KMS-11 (cell line): ENCODE results near the gene TTC28.

ENCODE experiments used
- H2AFZ ChIP-seq: fragments of 200-600 bp; sonication (generic); 2 replicates; pipeline ENCODE4 v1.6.1; 2016; ENCODE audit warnings: antibody characterized with exemption, mixed run types, low read depth
- H3K27ac ChIP-seq: fragments of 200-600 bp; sonication (generic); 2 replicates; pipeline ENCODE4 v1.6.1; 2016; ENCODE audit warnings: mild to moderate bottlenecking, mixed run types
- H3K27me3 ChIP-seq: fragments of 200-600 bp; sonication (generic); 2 replicates; pipeline ENCODE4 v1.6.1; 2017; ENCODE audit warnings: mild to moderate bottlenecking, low read depth, mixed run types, moderate library complexity; ENCODE audit not compliant: insufficient read depth
- H3K36me3 ChIP-seq: fragments of 200-600 bp; sonication (generic); 2 replicates; pipeline ENCODE4 v1.6.1; 2017; ENCODE audit warnings: mild to moderate bottlenecking, mixed run types; ENCODE audit not compliant: insufficient read depth
- H3K4me1 ChIP-seq: fragments of 200-600 bp; sonication (generic); 2 replicates; pipeline ENCODE4 v1.6.1; 2016; ENCODE audit warnings: mild to moderate bottlenecking, low read depth, mixed run types; ENCODE audit not compliant: poor library complexity, severe bottlenecking
- H3K4me2 ChIP-seq: fragments of 200-600 bp; sonication (generic); 2 replicates; pipeline ENCODE4 v1.7.0; 2016; ENCODE audit warnings: mild to moderate bottlenecking, mixed run types
- H3K4me3 ChIP-seq: fragments of 200-600 bp; sonication (generic); IDR thresholded peaks from 2 replicates; pipeline ENCODE4 v1.6.1; 2017; ENCODE audit warnings: low read depth, low read length, mixed read lengths; ENCODE audit not compliant: insufficient read depth
- H3K79me2 ChIP-seq: fragments of 200-600 bp; sonication (generic); 2 replicates; pipeline ENCODE4 v1.6.1; 2016; ENCODE audit warnings: low read depth, mixed run types; ENCODE audit not compliant: insufficient read depth
- H3K9ac ChIP-seq: fragments of 200-600 bp; sonication (generic); 2 replicates; pipeline ENCODE4 v1.6.1; 2016; ENCODE audit warnings: mild to moderate bottlenecking, mixed run types
- H4K20me1 ChIP-seq: fragments of 200-600 bp; sonication (generic); 2 replicates; pipeline ENCODE4 v1.6.1; 2016; ENCODE audit warnings: mild to moderate bottlenecking, mixed run types; ENCODE audit not compliant: insufficient read depth
- TF ChIP-seq, protein P1 (sequence below): fragments of 200-600 bp; sonication (generic); conservative IDR thresholded peaks from 2 replicates; pipeline ENCODE4 v1.6.1; 2017; ENCODE audit warnings: low read depth, mild to moderate bottlenecking, antibody characterized with exemption, low read length, moderate library complexity, mixed read lengths

The TTC28 gene

GRCh38 chr22:28715611-28716010 is 36.0 kb upstream of the TTC28 start:
- Histone ChIP-seq H3K9ac (no peak overlapping the region), H3K27ac (no peak overlapping the region), H4K20me1 (no peaks in the 10 kb centered on the region), H3K27me3 (no peaks in the 10 kb centered on the region), H3K4me2 (no peak overlapping the region), H3K4me1 (peaks cover 7% of the 10 kb centered on the region), H3K36me3 (0 out of 2 replicates have a peak, but pooled peaks cover 3% of the 10 kb centered on the region), H3K79me2 (no peaks in the 10 kb centered on the region), H3K4me3 (no peak overlapping the region), H2AFZ (no peak overlapping the region)
- TF ChIP-seq, protein P1, sequence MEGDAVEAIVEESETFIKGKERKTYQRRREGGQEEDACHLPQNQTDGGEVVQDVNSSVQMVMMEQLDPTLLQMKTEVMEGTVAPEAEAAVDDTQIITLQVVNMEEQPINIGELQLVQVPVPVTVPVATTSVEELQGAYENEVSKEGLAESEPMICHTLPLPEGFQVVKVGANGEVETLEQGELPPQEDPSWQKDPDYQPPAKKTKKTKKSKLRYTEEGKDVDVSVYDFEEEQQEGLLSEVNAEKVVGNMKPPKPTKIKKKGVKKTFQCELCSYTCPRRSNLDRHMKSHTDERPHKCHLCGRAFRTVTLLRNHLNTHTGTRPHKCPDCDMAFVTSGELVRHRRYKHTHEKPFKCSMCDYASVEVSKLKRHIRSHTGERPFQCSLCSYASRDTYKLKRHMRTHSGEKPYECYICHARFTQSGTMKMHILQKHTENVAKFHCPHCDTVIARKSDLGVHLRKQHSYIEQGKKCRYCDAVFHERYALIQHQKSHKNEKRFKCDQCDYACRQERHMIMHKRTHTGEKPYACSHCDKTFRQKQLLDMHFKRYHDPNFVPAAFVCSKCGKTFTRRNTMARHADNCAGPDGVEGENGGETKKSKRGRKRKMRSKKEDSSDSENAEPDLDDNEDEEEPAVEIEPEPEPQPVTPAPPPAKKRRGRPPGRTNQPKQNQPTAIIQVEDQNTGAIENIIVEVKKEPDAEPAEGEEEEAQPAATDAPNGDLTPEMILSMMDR: no peak

- H3K27me3 ChIP-seq: no peaks in the 10 kb centered on the region
- H3K9ac ChIP-seq: no peak overlapping the region
- H3K4me1 ChIP-seq: peaks cover 7% of the 10 kb centered on the region
- H3K4me2 ChIP-seq: no peak overlapping the region
- TF ChIP-seq, protein P1: no peak
- H3K27ac ChIP-seq: no peak overlapping the region
- H3K79me2 ChIP-seq: no peaks in the 10 kb centered on the region
- 0 out of 2 replicates have a peak, but pooled peaks cover 3% of the 10 kb centered on the region for H3K36me3 ChIP-seq
- no peak overlapping the region for H2AFZ ChIP-seq
- H4K20me1 ChIP-seq: no peaks in the 10 kb centered on the region
- no peak overlapping the region for H3K4me3 ChIP-seq
Observed at GRCh38 chr22:28714043-28714628, 34.5 kb upstream of the TTC28 start.

GRCh38 chr22:28711820-28712777 is 32.5 kb upstream of the TTC28 start:
- H3K4me3 ChIP-seq: no peak overlapping the region
- 0 out of 2 replicates have a peak, but pooled peaks cover 3% of the 10 kb centered on the region for H3K36me3 ChIP-seq
- no peak overlapping the region for H3K4me2 ChIP-seq
- H3K27ac ChIP-seq: no peak overlapping the region
- no peaks in the 10 kb centered on the region for H3K27me3 ChIP-seq
- no peaks in the 10 kb centered on the region for H4K20me1 ChIP-seq
- no peaks in the 10 kb centered on the region for H3K79me2 ChIP-seq
- no peak overlapping the region for H3K9ac ChIP-seq
- peaks cover 7% of the 10 kb centered on the region for H3K4me1 ChIP-seq
- no peak overlapping the region for H2AFZ ChIP-seq
- TF ChIP-seq, protein P1: no peak

DNA sequence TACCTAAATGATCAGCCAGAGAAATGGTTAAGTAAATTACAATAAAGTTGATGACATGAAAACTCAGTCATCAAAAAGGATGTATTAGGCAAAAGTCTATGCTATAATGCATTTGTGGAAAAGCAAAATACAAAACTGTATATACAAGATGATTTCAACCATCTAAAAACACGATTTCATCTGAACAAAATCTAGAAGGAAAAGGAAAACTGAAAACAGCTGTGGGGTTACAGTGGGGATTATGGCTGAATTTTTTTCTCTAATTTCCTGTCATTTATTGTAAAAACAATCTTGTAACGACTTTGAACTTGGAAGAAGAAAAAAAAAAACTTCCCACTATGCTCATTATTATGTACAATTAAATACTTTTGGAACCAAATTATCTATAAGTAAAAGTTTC is 31.7 kb upstream of the TTC28 start:
- Histone ChIP-seq H3K9ac (no peak overlapping the region), H3K4me2 (no peak overlapping the region), H3K4me1 (peaks cover 7% of the 10 kb centered on the region), H3K27ac (no peak overlapping the region), H3K79me2 (no peaks in the 10 kb centered on the region), H4K20me1 (no peaks in the 10 kb centered on the region), H2AFZ (no peak overlapping the region), H3K36me3 (0 out of 2 replicates have a peak, but pooled peaks cover 3% of the 10 kb centered on the region), H3K4me3 (no peak overlapping the region), H3K27me3 (no peaks in the 10 kb centered on the region)
- TF ChIP-seq, protein P1: no peak
